HG03066 (cell line): ENCODE measurements around the gene FUCA1.
"Not testable (repeated sequence)": the region's sequence is repeated elsewhere in the genome, so short reads cannot be mapped to it uniquely, and the experiment has no call there.

Experiments used
- ATAC-seq: cut with Tn5 transposase; IDR thresholded peaks from one replicate; pipeline ENCODE4 v1.9.1; 2021; ENCODE audit warnings: low read depth; ENCODE audit not compliant: unreplicated experiment

FUCA1 gene

DNA sequence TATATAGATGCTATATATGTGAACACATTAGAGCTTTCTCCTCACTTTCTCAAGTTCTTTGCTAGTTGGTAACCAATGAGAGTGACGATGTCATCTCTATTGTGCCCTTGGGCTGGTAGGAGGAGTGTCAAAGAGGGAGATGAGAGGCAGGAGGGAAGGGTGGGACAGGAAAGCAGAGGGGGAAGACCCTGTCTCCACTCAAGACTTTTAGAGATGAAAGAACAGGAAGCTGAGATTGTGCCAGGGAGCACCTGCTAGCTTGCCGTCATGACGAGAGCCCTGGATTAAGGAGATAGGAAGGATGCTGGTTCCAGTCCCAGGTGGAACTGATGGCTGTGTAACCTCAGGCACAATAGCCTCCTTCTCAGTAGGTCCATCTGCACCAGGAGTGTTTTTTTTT is 28.4 kb upstream of the FUCA1 start:
- ATAC-seq, result no peak

- ATAC-seq, result no peak
Observed at GRCh38 chr1:23895993-23896392, 27.9 kb upstream of the FUCA1 start.

GRCh38 chr1:23895082-23895481 is 27.0 kb upstream of the FUCA1 start:
- ATAC-seq, result no peak

GRCh38 chr1:23889074-23889473 is 21.0 kb upstream of the FUCA1 start:
- no peak for ATAC-seq

GRCh38 chr1:23885222-23885621 is 17.1 kb upstream of the FUCA1 start:
- no peak for ATAC-seq

DNA sequence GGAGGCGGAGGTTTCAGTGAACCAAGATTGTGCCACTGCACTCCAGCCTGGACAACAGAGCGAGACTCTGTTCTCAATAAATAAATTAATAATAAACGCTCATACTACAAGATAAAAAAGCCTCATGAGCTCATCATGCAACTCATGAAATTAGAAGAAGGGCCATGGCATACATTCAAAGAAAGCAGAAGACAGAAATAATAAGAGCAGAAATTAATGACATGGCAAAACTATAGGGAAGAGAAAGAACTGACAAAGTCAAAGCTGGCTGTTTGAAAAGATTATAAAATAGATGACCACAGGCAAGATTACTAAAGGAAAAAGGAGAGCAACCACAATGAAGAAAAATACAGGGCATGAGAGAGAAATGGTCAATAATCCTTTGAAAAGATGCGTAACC is 14.7 kb upstream of the FUCA1 start:
- no peak for ATAC-seq

DNA sequence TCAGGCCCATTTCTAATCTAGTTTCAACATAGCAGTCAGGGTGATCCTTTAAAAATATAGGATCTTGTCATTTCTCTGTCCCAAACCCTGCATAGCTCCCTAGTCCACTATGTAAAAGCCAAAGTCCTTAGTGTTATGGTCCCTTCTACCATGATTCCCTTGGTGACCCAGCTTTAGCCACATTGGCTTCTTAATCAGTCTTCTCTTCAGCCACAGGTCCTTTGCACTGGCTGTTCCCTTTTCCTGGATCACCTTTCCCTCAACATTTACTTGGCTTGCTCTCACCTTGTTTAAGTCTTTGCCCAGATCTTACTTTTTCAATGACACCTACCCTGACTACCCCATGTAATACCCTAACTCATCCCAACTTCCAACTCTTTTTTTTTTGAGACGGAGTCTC is 11.7 kb upstream of the FUCA1 start:
- ATAC-seq, result no peak

- ATAC-seq, result no peak
Observed at GRCh38 chr1:23878668-23879067, 10.6 kb upstream of the FUCA1 start.

DNA sequence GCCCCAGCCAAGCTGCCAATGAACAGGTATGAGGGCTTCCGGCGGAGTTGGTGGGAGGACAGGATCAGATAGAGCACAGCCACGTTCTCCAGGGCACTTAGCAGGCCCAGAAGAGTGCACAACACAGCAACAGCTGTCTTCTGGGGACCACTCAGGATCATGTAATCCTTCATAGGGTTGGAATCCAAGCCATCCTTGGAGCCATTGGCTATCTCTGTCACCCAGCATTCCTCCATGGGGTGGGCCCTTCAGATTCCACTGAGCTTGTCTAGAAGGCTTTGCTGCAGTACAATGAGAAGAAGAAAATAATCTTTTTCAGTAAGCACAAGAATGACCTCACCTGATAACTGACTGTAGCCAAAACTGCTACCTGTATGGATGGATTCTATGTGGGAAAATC is 7.3 kb upstream of the FUCA1 start:
- no peak for ATAC-seq

DNA sequence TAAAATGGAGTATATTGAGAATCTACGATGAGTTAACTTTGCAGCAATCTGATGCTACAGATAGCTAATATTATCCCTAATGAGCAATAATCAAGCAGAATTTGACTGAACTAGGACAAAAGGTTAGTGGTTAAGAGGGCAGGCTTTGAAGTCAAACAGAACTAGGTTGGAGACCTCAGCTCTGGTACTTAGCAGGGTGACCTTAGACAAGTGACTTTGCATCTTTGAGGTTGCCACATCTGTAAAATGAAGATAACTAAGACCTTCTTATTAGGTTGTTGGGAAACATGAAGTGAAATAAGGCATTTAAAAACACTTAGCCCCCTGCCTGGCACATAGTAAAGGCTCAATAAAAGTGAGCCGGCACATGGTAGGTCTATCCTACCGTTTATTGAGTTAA is 4.3 kb upstream of the FUCA1 start:
- ATAC-seq, result no peak

GRCh38 chr1:23869051-23869450 is 961 bp upstream of the FUCA1 start:
- ATAC-seq, result no peak

GRCh38 chr1:23868557-23869016 is 497 bp upstream of the FUCA1 start:
- ATAC-seq, result peak; percentile 19

DNA sequence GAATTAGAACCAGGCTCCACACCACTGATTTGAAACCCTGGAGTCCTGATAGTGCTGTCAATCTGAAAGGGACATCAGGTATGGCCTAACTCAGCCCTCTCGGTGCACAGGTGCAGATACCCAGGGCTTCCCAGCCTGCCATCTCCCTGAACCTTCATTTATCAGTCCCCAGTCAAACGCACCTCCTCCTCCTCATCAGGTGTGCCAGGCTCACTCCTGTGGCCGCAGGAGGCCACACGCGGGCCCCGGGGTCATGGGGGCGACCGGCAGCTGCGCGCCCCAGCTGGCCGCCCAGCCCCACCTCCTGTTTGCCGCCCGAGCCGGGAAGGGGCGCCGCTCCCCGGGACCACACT is 572 bp downstream of the FUCA1 start:
- ATAC-seq, result no peak

DNA sequence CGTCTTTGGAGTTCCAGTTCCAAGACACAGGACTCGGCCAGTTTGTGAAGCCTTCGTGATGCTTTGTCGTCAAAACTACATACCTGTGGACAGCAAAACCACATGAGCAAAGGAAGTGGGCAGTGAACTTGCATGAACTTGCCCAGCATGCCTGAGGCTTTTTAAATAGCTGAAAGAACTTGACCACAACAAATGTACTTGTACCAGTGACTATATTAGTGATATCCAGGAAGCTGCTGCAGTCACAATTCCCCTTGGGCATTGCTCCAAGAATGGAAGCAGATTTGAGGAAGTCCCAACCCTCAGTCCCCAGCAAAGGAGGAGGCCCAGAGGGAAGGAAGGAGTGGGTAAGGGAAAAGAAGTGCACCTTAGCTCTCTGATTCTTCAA is 2.6 kb downstream of the FUCA1 start:
- no peak for ATAC-seq

- no peak for ATAC-seq
Observed at GRCh38 chr1:23864801-23865542, 3.1 kb downstream of the FUCA1 start.

DNA sequence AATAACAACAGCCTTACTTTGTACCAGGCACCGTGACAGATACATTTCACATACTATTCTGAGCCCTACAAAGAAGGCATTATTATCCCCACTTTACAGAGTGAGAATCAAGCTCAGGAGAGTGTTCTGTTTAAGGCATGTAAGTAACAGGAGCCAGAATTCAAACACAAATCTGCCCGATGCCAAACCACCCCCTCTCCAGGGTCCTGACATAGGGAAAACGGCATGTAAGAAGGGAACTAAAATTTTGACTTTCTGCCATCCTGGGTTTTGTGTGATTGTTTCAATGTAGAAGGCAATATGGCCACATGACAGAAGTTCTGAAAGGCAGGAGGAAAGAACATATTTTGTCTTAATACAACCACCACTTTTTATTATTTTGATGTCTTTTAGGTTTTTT is 5.5 kb downstream of the FUCA1 start:
- ATAC-seq, result no peak

- ATAC-seq, result no peak
Observed at GRCh38 chr1:23854568-23854967, 13.5 kb downstream of the FUCA1 start.

DNA sequence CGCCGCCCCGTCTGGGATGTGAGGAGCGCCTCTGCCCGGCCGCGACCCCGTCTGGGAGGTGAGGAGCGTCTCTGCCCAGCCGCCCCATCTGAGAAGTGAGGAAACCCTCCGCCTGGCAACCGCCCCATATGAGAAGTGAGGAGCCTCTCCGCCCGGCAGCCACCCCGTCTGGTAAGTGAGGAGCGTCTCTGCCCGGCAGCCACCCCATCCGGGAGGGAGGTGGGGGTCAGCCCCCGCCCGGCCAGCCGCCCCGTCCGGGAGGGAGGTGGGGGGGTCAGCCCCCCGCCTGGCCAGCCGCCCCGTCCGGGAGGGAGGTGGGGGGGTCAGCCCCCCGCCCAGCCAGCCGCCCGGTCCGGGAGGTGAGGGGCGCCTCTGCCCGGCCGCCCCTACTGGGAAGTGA is 15.0 kb downstream of the FUCA1 start:
- ATAC-seq, result not testable (repeated sequence)

- not testable (repeated sequence) for ATAC-seq
Observed at GRCh38 chr1:23851406-23851805, 16.7 kb downstream of the FUCA1 start.

GRCh38 chr1:23848673-23849616 is 19.1 kb downstream of the FUCA1 start:
- ATAC-seq, result no peak

DNA sequence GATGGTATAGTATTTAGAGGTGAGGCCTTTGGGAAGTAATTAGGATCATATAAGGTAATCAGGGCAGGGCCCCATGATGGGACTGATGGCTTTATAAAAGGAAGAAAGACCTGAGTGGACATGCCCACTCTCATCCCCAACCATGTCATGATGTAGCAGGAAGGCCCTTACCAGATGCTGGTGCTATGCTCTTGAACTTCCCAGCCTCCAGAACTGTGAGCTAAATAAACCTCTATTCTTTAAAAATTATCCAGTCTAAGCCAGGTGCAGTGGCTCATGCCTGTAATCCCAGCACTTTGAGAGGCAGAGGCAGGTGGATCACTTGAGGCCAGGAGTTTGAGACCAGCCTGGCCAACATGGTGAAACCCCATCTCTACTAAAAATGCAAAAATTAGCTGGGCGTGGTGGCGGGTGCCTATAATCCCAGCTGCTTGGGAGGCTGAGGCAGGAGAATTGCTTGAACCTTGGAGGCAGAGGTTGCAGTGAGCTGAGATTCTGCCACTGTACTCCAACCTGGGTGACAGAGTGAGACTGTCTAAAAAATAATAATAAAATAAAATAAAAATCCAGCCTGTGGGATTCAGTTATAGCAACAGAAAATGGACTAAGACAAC is 20.5 kb downstream of the FUCA1 start:
- not testable (repeated sequence) for ATAC-seq
